Measurements from ENCODE around the gene WASF1.
A peak's percentile ranks its signal among the peaks of the same experiment; 100 is the strongest.
"Not testable (repeated sequence)": the region's sequence is repeated elsewhere in the genome, so short reads cannot be mapped to it uniquely, and the experiment has no call there.

The WASF1 gene

GRCh38 chr6:110083875-110084585, 95.4 kb downstream of the WASF1 start:
- no peak for DNase-seq

- no peak for DNase-seq
Measured at GRCh38 chr6:110075406-110075805, 104.1 kb downstream of the WASF1 start.

- DNase-seq: not testable (repeated sequence)
Measured at GRCh38 chr6:110073474-110073873, 106.0 kb downstream of the WASF1 start.

- DNase-seq: no peak
Measured at GRCh38 chr6:110068592-110068967, 110.9 kb downstream of the WASF1 start.

GRCh38 chr6:110067837-110068591, 111.5 kb downstream of the WASF1 start:
- no peak for DNase-seq

- no peak for DNase-seq
Measured at GRCh38 chr6:110064744-110065524, 114.5 kb downstream of the WASF1 start.

- DNase-seq: no peak
Measured at GRCh38 chr6:110063594-110064263, 115.7 kb downstream of the WASF1 start.

- no peak for DNase-seq
Measured at GRCh38 chr6:110055387-110055735, 124.1 kb downstream of the WASF1 start.

- DNase-seq: no peak
Measured at GRCh38 chr6:110054664-110055386, 124.6 kb downstream of the WASF1 start.

- peak; percentile 48 for DNase-seq
Measured at GRCh38 chr6:110053395-110054240, 125.9 kb downstream of the WASF1 start.

- DNase-seq: no peak
Measured at GRCh38 chr6:110050440-110050813, 129.0 kb downstream of the WASF1 start.

Measured in inflammatory macrophage treated with lipopolysaccharide for 4 hours (primary cell).